ENCODE data around the gene EBNA1BP2. TPM values are rescaled to one million over a fixed set of nuclear protein-coding genes. Genes with fewer than 3 reads are reported as not detected.
"Not testable (repeated sequence)": the region's sequence is repeated elsewhere in the genome, so short reads cannot be mapped to it uniquely, and the experiment has no call there.

EBNA1BP2 gene
- polyA plus RNA-seq, 5 donors: 42.0 to 54.9 (median 54.2) TPM

- no peak for DNase-seq
Observed at GRCh38 chr1:43184388-43184787, 12.3 kb upstream of the EBNA1BP2 start.

DNA sequence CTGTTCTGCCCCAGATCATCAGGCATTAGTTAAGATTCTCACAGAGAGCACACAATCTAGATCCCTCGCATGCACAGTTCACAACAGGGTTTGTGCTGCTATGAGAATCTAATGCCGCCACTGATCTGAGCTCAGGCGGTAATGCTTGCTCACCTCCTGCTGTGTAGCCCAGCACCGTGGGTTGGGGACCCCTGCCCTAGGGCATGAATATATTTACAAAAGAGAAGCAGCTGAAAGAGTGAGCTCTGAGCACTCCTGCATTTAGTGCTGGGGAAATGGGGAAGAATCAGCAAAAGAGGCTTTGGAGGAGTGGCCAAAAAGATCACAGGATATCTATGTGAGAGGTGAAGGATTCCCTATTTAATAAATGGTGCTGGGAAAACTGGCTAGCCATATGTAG lies 5.6 kb upstream of the EBNA1BP2 start:
- DNase-seq: no peak

- no peak for DNase-seq
Observed at GRCh38 chr1:43174873-43175272, 2.8 kb upstream of the EBNA1BP2 start.

DNA sequence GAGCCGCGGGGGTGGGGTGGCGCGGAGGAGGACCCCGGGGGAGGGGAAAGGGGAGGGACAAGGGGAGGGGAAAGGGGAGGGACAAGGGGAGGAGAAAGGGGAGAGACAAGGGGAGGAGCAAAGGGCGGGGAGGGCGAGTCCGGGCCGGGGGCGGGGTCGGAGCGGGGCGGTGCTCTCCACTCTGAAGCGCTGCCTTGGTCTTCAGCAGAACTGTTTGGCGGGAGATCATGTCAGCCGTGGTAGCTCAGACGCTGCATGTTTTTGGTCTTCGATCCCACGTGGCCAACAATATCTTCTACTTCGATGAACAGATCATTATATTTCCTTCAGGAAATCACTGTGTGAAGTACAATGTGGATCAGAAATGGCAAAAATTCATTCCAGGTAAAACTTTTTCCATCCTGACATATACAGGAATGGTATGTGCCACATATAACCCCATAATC lies 460 bp upstream of the EBNA1BP2 start:
- no peak for DNase-seq

DNA sequence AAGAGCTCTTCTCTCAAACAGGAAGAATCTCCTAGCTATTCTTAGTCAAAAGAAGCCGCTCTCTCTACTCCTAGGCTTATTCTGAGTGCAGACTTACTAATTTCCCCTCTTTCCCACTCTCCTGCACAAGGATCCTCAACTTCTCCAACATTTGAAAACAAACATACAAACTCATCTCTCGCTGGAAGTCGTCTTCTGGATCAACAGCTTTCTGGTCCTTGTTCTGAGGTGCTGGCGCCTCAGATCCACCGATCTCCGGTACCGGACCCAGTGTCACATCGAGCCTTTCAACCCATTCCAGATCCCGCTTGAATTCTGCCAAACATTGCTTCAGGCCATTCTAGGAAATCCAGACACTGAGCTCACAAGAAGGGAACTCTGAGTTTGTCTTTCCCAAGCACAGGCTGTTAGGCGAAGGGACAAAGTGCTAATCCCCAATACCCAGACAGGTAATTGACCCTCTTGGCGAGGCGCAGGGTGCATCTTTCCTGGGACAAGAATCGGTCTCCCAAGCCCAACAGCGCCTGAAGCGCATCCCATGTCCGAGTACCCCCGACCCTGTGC lies 696 bp downstream of the EBNA1BP2 start:
- no peak for DNase-seq

DNA sequence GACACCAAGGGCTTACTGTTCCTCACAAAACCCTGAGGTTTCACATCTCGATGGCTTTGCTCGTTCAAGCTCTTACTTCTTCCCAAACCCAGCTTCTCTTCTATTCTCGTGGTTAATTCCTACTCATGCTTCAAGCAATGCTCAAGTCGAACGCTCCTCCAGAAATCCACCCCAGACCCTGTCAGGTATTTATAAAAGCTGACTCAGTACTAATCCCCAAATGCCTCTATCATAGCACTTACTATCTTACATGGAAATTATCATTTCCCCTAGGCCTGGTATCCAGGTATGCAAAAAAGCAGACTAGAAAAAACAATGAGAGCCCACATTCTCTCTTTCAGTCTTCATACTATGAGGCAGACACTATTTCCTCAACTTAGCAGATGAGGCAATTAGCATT lies 6.3 kb downstream of the EBNA1BP2 start:
- no peak for DNase-seq

GRCh38 chr1:43165162-43165561 lies 6.9 kb downstream of the EBNA1BP2 start:
- no peak for DNase-seq

- no peak for DNase-seq
Observed at GRCh38 chr1:43156026-43156425, 16.1 kb downstream of the EBNA1BP2 start.

DNA sequence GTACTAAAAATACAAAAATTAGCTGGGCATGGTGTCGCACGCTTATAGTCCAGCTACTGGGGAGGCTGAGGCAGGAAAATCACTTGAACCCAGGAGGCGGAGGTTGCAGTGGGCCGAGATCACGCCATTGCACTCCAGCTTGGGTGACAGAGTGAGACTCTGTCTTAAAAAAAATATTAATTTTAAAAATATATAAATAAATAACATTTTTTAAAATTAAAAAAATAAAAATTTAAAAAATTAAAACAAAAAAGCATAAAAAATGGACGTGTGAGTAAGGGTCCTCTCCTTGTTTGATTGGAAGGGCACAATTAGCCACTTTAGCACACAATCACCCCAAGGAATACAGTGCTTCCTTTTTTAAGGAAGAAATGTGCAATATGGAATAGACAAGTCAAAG lies 18.6 kb downstream of the EBNA1BP2 start:
- no peak for DNase-seq

GRCh38 chr1:43152866-43153265 lies 19.2 kb downstream of the EBNA1BP2 start:
- DNase-seq: no peak

DNA sequence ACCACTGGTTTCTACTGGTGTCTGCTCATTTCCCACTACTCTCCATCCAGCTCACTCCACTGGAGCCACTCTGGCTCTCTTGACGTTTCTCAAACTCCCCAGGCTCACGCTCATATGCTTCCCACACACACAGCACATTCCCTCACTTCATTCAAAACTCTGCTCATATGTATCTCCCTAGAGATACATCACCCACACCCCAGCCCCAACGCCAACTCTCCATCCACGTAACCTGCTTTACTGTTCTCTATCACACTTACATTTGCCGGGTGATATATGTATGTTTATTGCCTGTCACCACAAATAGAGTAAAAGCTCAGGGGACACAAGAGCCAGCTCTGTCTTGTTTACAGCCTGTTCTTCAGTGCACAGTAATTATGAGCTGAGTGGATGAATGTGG lies 22.2 kb downstream of the EBNA1BP2 start:
- DNase-seq: no peak

GRCh38 chr1:43147625-43148327 lies 24.3 kb downstream of the EBNA1BP2 start:
- DNase-seq: peak; percentile 80 to 82

- no peak for DNase-seq
Observed at GRCh38 chr1:43144237-43144636, 27.9 kb downstream of the EBNA1BP2 start.

GRCh38 chr1:43143441-43143888 lies 28.6 kb downstream of the EBNA1BP2 start:
- DNase-seq: no peak

DNA sequence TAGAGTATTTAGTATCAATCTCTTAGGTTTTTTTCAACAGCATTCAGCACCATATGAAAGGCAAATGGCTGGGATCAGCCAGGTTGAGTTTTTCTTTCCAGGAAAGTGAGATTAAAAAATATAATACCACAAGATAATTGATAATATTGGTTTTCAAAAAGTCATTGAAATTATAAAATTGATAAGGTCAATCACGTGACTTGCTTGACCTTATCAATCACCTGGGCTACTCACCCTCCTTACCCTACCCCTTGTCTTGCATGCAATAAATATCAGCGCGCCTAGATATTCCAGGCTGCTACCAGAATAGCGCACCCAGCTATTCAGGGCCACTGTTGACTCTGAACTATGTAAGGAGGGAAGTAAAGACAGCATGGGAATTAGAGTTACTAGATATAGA lies 31.5 kb downstream of the EBNA1BP2 start:
- no peak for DNase-seq

DNA sequence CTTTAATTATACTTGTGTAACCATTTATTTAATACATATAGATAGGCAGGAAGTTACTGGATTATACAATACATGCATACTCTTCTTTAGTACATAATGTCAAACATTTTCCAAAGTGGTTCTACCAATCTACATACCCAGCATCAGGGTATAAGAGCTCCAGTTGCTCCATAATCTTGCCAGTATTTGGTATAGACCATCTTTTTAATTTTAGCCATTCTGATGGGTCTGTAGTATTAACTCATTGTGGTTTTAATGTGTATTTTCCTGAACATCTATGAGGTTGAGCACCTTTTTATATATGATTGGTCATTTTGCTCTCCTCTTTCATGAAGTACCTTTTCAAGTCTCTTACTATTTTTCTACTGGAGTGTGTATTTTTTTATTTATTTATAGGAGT lies 32.1 kb downstream of the EBNA1BP2 start:
- no peak for DNase-seq

- DNase-seq: not testable (repeated sequence)
Observed at GRCh38 chr1:43139295-43139694, 32.8 kb downstream of the EBNA1BP2 start.

DNA sequence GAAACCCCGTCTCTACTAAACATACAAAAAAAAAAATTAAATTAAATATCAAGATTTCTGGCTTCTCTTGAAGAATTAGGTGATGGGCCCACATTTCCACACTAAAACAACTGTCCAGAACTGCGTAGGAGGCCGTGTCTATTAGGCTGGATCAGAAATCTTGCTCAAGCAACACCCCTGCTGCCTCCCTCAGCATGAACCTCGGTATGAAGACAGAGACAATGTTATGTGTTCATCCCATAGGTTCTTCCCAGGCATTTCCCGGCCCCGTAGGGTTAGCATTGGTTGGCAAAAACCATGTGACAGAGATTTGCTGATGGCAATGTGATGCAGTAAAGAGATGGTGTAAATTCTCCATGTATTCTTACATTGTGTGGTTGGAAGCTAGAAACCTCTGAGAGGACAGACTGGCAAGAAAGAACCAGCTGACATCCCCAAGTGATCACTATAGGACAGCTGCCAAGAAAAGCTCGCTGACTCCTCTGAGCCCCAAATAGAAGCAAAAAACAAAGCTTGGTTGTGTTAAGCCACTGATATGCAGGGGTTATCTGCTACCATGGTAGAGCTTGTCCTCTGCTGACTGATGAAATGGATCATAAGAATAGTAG lies 34.5 kb downstream of the EBNA1BP2 start:
- no peak for DNase-seq

DNA sequence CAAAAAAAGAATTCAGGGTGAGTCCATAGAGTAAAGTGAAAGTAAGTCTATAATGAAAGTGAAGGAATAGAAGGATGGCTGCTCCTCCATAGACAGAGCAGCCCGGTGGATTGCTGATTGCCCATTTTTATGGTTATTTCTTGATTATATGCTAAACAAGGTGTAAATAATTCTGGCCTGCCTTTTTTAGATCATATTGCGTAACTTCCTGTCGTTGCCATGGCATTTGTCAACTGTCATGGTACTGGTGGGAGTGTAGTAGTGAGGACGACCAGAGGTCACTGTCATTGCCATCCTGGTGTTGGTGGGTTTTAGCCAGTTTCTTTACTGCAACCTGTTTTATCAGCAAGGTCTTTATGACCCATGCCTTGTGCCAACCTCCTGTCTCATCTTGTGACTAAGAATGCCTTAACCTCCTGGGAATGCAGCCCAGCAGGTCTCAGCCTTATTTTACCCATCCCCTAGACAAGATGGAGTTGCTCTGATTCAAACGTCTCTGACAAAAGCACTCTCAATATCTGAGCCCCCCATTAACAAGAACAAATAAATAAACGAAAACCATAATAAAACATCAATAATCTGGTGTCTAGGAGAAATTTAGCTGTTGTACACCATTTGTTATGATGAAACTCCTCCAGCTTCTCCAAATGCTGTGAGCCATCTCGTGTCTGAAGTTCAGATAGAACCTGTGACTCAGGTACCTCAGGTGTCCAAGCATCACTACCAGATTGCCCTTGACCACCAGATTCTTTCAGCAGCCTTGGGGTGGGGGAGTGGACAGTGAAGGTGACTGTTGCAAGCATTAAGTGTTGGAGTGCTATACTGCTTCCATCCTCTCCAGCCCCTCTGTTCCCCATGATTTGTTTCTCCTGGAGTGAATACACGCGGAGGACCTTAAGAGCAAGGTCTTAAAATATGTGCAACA lies 36.0 kb downstream of the EBNA1BP2 start:
- no peak for DNase-seq

- no peak for DNase-seq
Observed at GRCh38 chr1:43134640-43135039, 37.5 kb downstream of the EBNA1BP2 start.

DNA sequence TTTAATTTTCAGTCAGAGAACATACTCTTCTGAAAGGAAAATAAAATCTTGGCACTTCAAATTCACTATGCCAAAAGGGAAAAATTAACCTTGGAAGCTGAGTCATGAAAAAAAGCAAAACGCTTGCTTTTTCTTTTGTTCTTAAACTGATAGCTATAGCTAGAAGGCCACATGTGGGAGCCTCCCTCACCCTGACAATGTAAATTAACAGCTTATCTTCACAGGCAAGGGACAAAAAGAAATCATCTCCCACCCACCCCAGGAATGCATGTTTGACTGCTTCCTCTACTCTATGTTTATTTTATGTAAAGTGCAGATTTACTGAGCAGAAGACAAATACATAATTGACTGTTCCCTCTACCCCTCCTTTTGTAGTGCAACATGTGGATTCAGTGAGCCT lies 38.0 kb downstream of the EBNA1BP2 start:
- DNase-seq: no peak

GRCh38 chr1:43129426-43129825 lies 42.7 kb downstream of the EBNA1BP2 start:
- DNase-seq: no peak

Data from right lung (tissue), 5 donors.